Activated CD8-positive, alpha-beta memory T cell treated with anti-CD3 and anti-CD28 coated beads, Interleukin-2, amount 50 U/mL, for 24 hours (primary cell): ENCODE data around the gene MSS51.
"Not testable (repeated sequence)": the region's sequence is repeated elsewhere in the genome, so short reads cannot be mapped to it uniquely, and the experiment has no call there.

Experiments used
- DNase-seq: peaks from one replicate; pipeline ENCODE4 v3.0.0-alpha.2; 2020; ENCODE audit errors: extremely low read depth

The MSS51 gene

DNA sequence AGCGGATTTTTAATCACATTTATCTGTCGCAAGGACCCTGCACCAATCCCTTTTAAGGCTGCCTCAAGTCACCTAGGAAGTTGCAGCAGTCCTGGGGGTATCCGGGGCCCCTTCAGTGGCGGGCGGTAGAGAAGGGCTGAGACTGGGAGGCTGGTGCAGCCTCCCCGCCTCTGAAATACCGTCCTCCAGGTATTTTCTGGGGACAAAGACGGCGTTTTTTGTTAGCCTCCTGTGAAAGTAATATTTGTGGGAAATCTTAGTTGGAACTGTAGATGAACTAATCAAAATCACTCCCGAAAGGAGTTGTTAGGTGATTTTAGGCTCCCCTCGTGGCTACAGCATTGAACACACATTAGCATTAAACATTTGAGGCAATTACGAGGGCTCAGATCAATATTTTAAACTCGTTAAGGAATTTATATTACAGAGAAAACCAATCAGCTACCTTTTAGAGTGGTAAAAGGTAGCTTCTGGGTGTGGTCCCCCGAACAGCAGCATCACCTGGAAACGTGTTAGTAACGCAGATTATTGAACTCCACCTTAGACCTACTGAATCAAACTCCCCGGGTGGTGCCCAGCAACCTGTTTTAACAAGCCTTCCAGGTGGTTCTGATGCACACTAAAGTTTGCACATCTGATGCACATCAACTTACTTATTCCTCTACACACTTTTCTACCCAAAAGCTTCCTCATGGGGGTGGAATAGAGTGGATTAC is 19.0 kb downstream of the MSS51 start:
- DNase-seq: no peak

DNA sequence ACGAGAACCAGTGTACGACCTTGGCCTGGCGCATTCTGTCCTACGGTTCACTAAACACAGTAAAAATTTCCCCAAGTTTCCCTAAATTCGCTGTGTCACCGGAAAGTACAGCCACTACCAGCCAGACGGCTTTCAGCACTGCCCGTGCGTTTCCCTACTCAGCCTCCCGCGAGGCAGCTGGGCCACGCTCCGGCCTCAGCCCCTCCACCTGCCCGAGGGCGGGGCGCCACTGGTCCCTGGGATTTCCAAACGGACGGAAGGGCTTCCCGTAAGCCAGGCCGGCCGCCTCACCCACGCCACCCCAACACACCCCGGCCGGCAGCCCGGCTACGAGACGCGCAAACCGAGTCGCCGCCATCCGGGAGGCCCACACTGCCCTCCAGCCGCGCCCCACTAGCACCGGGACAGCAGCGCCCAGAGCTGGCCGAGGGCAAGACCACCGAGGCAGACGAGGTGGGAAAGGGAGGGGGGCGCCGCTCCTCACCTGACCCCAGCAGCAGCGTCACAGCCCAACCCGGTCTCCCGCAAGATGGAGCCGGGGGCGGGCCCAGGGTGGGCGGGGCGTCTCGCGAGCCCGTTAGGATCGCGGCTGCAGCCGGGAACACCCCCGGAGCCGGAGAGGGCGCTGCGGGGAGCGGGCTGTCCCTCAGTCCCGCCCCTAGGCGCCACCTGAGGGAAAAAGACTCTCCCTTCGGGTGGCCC is 19.7 kb downstream of the MSS51 start, which contains the start of gene ANXA7:
TSS of gene ANXA7 (minus strand) at position 531 of the 702 bp plus-strand sequence. CDS start 13,202 bp downstream, outside the sequence.
- peak; percentile 87 for DNase-seq

DNA sequence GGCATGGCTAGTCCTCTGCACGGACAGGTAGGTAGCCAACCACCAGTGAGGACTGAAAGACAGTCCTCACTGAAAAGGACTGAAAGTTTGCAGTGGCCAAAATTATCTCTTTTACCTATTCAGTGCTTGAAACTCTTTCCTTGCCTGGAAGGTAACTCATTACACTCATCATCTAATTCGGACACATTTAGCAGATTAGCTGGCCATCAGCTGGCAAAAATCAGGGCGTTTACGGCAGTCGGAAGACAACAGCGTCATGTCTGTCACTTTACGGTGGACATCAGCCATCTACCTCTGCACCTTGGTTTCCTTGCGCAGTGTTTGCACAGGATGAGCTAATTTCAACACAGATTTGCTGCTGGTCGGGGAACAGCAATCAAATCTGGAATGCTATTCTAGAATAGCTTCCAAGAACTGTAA is 20.2 kb downstream of the MSS51 start:
- DNase-seq: no peak

DNA sequence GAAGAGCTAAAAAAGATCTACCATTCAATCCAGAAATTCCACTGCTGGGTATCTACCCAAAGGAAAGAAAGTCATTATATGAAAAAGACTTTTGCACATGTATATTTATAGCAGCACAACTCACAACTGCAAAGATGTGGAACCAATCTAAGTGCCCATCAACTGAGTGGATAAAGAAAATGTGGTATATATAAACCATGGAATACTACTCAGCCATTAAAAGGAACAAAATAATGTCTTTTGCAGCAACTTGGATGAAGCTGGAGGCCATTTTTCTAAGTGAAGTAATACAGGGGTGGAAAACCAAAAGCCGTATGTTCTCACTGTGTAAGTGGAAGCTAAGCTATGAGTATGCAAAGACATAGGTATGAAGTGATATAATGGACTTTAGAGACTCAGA is 22.5 kb downstream of the MSS51 start:
- no peak for DNase-seq

DNA sequence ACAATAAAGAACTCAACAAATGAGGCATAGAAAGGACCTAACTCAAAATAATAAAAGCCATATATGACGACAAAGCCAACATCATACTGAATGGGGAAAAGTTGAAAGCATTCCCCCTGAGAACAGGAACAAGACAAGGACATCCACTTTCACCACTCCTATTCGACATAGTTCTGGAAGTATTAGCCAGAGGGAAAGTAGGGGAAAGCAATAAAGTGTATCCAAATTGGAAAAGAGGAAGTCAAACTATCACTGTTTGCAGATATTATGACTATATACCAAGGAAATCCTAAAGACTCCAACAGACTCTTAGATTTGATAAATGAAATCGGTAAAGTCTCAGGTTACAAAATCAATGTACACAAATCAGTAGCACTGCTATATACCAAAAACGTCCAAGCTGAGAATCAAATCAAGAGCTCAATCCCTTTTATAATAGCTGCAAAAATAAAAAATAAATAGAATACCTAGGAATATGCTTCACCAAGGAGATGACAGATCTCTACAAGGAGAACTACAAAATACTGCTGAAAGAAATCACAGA is 24.3 kb downstream of the MSS51 start:
- no peak for DNase-seq

DNA sequence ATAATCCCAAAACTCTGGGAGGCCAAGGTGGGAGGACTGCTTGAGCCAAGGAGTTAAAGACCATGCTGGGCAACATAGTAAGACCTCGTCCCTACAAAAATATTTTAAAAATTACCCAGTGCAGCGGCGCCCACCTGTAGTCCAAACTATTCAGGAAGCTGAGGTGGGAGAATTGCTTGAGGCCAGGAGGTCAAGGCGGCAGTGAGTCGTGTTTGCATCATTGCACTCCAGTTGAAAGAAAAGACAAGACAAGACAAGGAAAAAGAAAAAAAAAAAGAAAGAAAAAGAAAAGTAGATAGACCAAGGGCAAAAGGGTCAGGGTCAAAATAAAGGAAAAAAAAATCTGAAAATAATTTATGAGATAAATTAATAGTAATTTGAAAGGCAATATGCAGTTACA is 25.3 kb downstream of the MSS51 start:
- DNase-seq: no peak

DNA sequence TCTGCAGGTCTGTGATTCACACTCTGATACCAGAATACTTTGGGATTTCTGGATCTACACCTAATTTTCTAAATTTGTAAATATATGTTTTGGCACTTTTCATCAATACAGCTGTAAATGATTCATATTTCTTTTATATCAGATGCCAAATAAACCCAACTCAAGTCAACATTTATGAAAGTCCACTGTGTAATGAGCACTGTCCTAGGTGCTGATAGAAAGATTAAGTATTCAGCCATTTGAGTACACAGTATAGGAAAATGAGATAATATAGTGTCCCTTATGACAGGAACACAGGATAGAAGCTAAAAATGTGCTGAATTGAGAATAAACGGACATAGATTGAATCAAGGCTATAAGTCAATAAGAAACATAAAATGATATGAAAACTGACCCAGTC is 25.9 kb downstream of the MSS51 start:
- no peak for DNase-seq

DNA sequence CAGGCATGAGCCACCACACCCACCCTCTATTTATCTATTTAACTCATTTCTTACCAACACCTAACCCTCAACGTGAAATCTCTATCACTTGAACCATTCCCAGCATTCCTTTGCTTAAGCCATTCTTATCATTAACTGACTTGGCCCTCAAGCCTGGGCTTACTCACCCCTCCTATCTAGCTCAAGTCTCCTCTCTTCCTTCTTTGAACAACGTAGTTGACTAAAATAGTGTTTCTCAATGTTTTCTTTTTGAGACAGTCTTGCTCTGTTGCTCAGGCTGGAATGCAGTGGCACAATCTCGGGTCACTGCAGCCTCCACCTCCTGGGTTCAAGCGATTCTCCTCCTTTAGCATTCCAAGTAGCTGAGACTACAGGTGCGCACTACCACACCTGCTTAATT is 26.5 kb downstream of the MSS51 start:
- no peak for DNase-seq

DNA sequence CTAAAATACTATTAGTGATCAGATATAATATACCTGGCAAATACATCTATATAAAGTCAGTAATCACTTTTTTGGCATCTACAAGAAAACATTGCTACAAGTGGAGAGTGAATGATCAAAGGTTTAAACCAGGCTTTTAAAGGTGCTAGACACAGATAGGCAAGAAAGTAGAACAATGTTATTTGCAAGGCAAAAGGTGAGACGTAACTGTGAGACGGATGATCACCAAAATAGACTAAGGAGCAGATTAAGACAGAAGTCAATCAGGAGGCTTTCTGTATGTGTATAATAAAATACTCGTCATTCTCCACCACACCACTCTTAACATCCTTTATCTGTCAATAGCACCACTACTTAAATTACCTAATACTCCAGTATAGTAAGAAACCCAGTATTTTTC is 27.8 kb downstream of the MSS51 start:
- no peak for DNase-seq

DNA sequence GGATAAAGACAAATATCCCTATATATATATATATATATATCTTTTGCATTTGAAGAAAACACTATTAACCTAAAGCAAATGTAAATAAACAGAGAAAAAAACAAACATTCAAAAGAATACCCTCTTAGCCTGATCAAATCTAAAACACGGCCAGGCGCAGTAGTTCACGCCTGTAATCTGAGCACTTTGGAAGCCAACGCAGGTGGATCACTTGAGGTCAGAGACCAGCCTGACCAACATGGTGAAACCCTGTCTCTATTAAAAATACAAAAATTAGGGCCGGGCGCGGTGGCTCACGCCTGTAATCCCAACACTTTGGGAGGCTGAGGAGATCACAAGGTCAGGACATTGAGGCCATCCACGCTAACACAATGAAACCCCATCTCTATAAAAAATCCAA is 28.7 kb downstream of the MSS51 start:
- DNase-seq: no peak

DNA sequence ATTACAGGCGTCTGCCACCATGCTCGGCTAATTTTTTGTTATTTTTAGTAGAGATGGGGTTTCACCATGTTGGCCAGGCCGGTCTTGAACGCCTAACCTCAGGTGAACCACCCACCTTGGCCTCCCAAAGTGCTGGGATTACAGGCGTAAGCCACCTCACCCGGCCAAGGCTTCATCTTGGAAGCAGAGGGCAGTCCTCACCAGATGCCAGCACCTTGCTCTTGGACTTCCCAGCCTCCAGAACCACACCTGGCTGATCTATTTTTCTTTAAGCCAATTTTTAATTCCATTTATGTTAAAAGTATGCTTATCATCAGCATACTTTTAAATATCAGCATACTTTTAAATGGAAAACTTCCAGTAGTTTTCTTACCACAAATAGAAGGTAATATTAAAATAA is 31.7 kb downstream of the MSS51 start:
- DNase-seq: no peak

DNA sequence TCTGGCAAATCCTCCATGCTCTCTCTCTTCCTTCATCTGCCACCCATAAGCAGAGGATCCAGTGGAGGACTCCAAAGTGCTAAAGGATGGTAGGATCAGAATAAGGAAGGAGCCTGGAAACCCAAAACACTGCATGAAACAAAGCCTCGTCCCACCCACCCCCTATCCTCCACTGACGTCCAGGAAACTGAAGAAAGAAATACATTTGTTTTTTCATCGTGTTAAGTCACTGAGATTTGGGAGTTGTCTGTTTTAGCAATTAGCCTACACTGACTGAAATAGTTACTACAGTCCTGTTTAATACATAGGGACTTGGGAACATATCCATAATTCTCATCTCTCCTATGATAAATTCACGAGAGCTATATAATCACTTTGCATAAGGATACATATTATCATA is 34.3 kb downstream of the MSS51 start:
- no peak for DNase-seq

DNA sequence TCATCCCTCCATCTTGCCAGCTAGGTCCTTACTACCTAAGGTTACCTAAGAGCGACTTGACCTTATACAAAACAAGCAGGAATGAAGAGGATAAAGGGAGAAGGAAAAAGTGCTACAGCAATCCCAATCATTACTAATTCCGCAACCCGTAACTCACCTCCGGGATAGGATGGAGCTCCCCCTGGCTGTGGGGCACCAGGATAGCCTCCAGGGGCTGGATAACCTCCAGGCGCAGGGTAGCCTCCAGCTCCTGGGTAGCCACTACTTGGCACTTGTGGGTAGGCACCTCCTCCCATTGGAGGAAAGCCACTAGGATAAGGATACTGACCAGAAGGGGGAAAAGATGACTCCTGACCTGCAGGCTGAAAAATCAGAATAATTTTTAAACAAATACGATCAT is 35.3 kb downstream of the MSS51 start:
- DNase-seq: no peak

DNA sequence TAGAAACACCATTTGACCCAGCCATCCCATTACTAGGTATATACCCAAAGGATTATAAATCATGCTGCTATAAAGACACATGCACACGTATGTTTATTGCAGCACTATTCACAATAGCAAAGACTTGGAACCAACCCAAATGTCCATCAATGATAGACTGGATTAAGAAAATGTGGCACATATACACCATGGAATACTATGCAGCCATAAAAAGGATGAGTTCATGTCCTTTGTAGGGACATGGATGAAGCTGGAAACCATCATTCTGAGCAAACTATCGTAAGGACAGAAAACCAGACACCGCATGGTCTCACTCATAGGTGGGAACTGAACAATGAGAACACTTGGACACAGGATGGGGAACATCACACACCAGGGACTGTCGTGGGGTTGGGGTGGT is 39.0 kb downstream of the MSS51 start:
- not testable (repeated sequence) for DNase-seq

DNA sequence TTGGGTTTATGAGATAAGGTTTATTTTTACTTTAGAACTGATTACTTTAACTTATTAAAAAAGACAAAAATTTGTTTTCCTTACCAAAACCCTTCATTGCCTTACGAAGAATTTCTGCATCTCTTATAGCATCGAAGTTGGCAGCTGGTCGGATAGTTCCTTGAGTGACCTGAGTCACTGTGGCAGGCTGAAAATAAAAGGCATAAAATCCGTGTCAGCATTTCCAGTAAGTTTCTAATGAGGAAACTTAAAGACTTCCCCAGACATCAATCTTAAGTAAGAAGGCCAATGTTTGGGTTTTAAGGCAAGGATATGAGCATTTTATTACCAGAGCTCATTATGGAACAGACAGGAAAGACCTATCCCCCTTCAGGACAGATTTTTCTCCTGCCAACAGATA is 45.1 kb downstream of the MSS51 start:
- no peak for DNase-seq

DNA sequence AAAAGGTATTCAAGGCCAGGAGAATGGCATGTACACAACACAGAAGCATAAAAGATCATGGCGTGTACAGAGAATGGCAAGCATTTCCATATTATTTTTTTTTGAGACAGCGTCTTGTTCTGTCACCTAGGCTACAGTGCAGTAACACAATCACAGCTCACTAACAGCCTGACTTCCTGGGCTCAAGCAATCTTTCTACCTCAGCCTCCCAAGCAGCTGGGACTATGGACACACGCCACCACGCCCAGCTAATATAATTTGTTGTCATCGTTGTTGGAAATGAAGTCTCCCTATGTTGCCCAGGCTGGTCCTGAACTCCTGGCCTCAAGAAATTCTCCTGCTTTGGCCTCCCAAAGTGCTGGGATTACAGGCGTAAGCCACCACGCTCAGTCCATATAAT is 46.8 kb downstream of the MSS51 start:
- DNase-seq: no peak

DNA sequence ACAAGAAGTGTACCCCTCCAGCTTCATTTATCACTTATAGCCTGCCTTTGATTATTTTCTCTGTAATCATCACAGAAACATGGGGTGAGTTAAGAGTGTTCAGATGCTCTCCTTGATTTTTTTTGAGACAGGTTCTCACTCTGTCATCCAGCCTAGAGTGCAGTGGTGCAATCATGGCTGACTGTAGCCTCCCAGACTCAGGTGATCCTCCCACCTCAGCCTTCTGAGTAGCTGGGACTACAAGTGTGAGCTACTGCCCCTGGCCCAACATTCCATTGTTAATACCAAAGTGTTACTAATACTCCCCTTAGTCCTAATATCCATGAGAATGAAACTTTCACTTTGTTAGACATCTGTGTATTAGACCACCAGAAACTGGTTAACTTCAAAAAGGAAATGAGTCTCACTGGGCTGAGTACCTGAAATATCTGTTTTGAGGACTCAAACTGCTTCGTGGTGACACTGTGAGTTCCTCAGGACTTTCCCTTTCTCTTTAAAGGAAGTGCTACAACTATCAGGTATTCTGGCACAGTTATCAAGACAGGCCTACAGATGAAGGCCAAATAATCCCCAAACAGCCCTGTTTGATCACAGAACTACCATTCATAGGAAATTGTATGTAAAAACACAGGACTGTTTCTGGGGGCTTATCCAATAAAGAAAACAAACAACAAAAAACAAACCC is 54.2 kb downstream of the MSS51 start:
- no peak for DNase-seq

DNA sequence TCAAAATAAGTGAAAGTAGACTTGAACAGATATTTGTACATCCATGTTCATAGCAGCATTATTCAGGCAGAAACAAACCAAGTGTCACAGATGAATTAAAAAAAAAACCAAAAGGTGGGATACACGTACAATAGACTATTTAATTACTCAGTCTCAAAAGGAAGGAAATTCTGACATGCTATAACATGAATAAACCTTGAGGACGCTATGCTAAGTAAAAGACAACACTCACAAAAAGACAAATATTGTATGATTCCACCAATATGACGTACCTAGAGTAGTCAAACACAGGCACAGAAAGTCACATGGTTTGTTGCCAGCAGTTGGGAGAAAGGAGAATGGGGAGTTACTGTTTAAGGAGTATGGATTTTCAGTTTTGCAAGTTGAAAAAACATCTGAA is 56.7 kb downstream of the MSS51 start:
- no peak for DNase-seq
